ENCODE data around the gene C16orf90. TPM values are rescaled to one million over a fixed set of nuclear protein-coding genes. Genes with fewer than 3 reads are reported as not detected.

Gene C16orf90
- total RNA-seq, 1 donor from 2014 or later = not detected

GRCh38 chr16:3536271-3536731, 41.0 kb upstream of the C16orf90 start:
- no peak for TF ChIP-seq CTCF (IDR thresholded peaks at IDR 0.05)
- no peak for DNase-seq (ENCODE audit: extremely low spot score, unreplicated experiment)
- Mint-ChIP-seq H3K27me3 (ENCODE audit: unreplicated experiment) (no peaks in the 10 kb centered on the region), H3K36me3 (ENCODE audit: unreplicated experiment) (peaks cover 32% of the 10 kb centered on the region), H3K27ac (ENCODE audit: unreplicated experiment) (peak overlapping the region; percentile 62), H3K9me3 (ENCODE audit: unreplicated experiment) (no peaks in the 10 kb centered on the region), H3K4me1 (ENCODE audit: unreplicated experiment) (peaks cover 5% of the 10 kb centered on the region), H3K4me3 (ENCODE audit: unreplicated experiment) (no peak overlapping the region)

- peaks cover 32% of the 10 kb centered on the region for H3K36me3 Mint-ChIP-seq (ENCODE audit: unreplicated experiment)
- peaks cover 5% of the 10 kb centered on the region for H3K4me1 Mint-ChIP-seq (ENCODE audit: unreplicated experiment)
- no peak for DNase-seq (ENCODE audit: extremely low spot score, unreplicated experiment)
- H3K27ac Mint-ChIP-seq (ENCODE audit: unreplicated experiment) = no peak overlapping the region
- no peaks in the 10 kb centered on the region for H3K27me3 Mint-ChIP-seq (ENCODE audit: unreplicated experiment)
- H3K9me3 Mint-ChIP-seq (ENCODE audit: unreplicated experiment) = no peaks in the 10 kb centered on the region
- TF ChIP-seq CTCF (IDR thresholded peaks at IDR 0.05) = no peak
- H3K4me3 Mint-ChIP-seq (ENCODE audit: unreplicated experiment) = no peak overlapping the region
These were observed 38.8 kb upstream of the C16orf90 start for GRCh38 chr16:3534126-3534525.

GRCh38 chr16:3532741-3533140, 37.5 kb upstream of the C16orf90 start:
- no peak for DNase-seq (ENCODE audit: extremely low spot score, unreplicated experiment)
- peaks cover 5% of the 10 kb centered on the region for H3K4me1 Mint-ChIP-seq (ENCODE audit: unreplicated experiment)
- H3K9me3 Mint-ChIP-seq (ENCODE audit: unreplicated experiment) = no peaks in the 10 kb centered on the region
- no peaks in the 10 kb centered on the region for H3K27me3 Mint-ChIP-seq (ENCODE audit: unreplicated experiment)
- H3K4me3 Mint-ChIP-seq (ENCODE audit: unreplicated experiment) = no peak overlapping the region
- H3K27ac Mint-ChIP-seq (ENCODE audit: unreplicated experiment) = no peak overlapping the region
- peaks cover 43% of the 10 kb centered on the region for H3K36me3 Mint-ChIP-seq (ENCODE audit: unreplicated experiment)
- TF ChIP-seq CTCF (IDR thresholded peaks at IDR 0.05) = no peak

GRCh38 chr16:3530371-3530914, 35.2 kb upstream of the C16orf90 start:
- Mint-ChIP-seq H3K36me3 (ENCODE audit: unreplicated experiment) (peaks cover 38% of the 10 kb centered on the region), H3K4me1 (ENCODE audit: unreplicated experiment) (no peaks in the 10 kb centered on the region), H3K4me3 (ENCODE audit: unreplicated experiment) (no peak overlapping the region), H3K27me3 (ENCODE audit: unreplicated experiment) (no peaks in the 10 kb centered on the region), H3K9me3 (ENCODE audit: unreplicated experiment) (no peaks in the 10 kb centered on the region), H3K27ac (ENCODE audit: unreplicated experiment) (no peak overlapping the region)
- no peak for TF ChIP-seq CTCF (IDR thresholded peaks at IDR 0.05)
- no peak for DNase-seq (ENCODE audit: extremely low spot score, unreplicated experiment)

- Mint-ChIP-seq H3K9me3 (ENCODE audit: unreplicated experiment) (no peaks in the 10 kb centered on the region), H3K27ac (ENCODE audit: unreplicated experiment) (no peak overlapping the region), H3K4me3 (ENCODE audit: unreplicated experiment) (no peak overlapping the region), H3K4me1 (ENCODE audit: unreplicated experiment) (no peaks in the 10 kb centered on the region), H3K36me3 (ENCODE audit: unreplicated experiment) (peaks cover 40% of the 10 kb centered on the region), H3K27me3 (ENCODE audit: unreplicated experiment) (no peaks in the 10 kb centered on the region)
- TF ChIP-seq CTCF (IDR thresholded peaks at IDR 0.05) = no peak
- DNase-seq (ENCODE audit: extremely low spot score, unreplicated experiment) = no peak
These were observed 33.9 kb upstream of the C16orf90 start for GRCh38 chr16:3529175-3529574.
